SK-N-SH treated with all-trans-retinoic acid at 6 μM for 48 hours (cell line): ENCODE data around the gene ANKRD36.
"Not testable (repeated sequence)": the region's sequence is repeated elsewhere in the genome, so short reads cannot be mapped to it uniquely, and the experiment has no call there.

Experiments used
- ATAC-seq: fragments of 200-7000 bp; cut with Tn5 transposase; 3 replicates; pipeline ENCODE4 v1.9.1; 2020; ENCODE audit warnings: mild to moderate bottlenecking, moderate library complexity
- CSDC2 ChIP-seq: fragments of 250-450 bp; sonication (Bioruptor Pico); IDR thresholded peaks from 2 replicates; pipeline ENCODE4 v1.5.0; 2020; ENCODE audit warnings: mild to moderate bottlenecking, moderate library complexity
- ESRRG ChIP-seq: fragments of 250-450 bp; sonication (Bioruptor Pico); IDR thresholded peaks from 2 replicates; pipeline ENCODE4 v1.6.1; 2021; ENCODE audit warnings: mild to moderate bottlenecking
- GLIS3 ChIP-seq: fragments of 250-450 bp; sonication (Bioruptor Pico); IDR thresholded peaks from 2 replicates; pipeline ENCODE4 v1.5.0; 2020; ENCODE audit warnings: mild to moderate bottlenecking, moderate library complexity
- ISL1 ChIP-seq: fragments of 250-450 bp; sonication (Bioruptor Pico); IDR thresholded peaks from 2 replicates; pipeline ENCODE4 v2.1.2; 2022; ENCODE audit warnings: mild to moderate bottlenecking, moderate library complexity
- PPARA ChIP-seq: fragments of 250-450 bp; sonication (Bioruptor Pico); IDR thresholded peaks from 2 replicates; pipeline ENCODE4 v1.5.0; 2020; ENCODE audit warnings: mild to moderate bottlenecking, borderline replicate concordance
- RARB ChIP-seq: fragments of 250-450 bp; sonication (Bioruptor Pico); IDR thresholded peaks from 2 replicates; pipeline ENCODE4 v1.8.0; 2021; ENCODE audit warnings: mild to moderate bottlenecking, moderate library complexity
- TCF4 ChIP-seq: fragments of 250-450 bp; sonication (Bioruptor Pico); IDR thresholded peaks from 2 replicates; pipeline ENCODE4 v1.8.0; 2021; ENCODE audit warnings: mild to moderate bottlenecking, moderate library complexity, borderline replicate concordance
- ZFP3 ChIP-seq: fragments of 250-450 bp; sonication (Bioruptor Pico); IDR thresholded peaks from 2 replicates; pipeline ENCODE4 v1.5.0; 2020; ENCODE audit warnings: mild to moderate bottlenecking, moderate library complexity
- ZNF70 ChIP-seq: fragments of 450-650 bp; formaldehyde crosslinking; IDR thresholded peaks from 2 replicates; pipeline ENCODE4 v1.5.0; 2020; ENCODE audit warnings: mild to moderate bottlenecking, moderate library complexity
- TF ChIP-seq, protein P1 (sequence below): fragments of 250-450 bp; sonication (Bioruptor Pico); IDR thresholded peaks from 2 replicates; pipeline ENCODE4 v1.5.1; 2020; ENCODE audit warnings: low read depth, mild to moderate bottlenecking, moderate library complexity
- TF ChIP-seq, protein P2 (sequence below): fragments of 250-450 bp; sonication (Bioruptor Pico); IDR thresholded peaks from 2 replicates; pipeline ENCODE4 v1.8.0; 2020; ENCODE audit warnings: mild to moderate bottlenecking, moderate library complexity, borderline replicate concordance

The ANKRD36 gene

DNA sequence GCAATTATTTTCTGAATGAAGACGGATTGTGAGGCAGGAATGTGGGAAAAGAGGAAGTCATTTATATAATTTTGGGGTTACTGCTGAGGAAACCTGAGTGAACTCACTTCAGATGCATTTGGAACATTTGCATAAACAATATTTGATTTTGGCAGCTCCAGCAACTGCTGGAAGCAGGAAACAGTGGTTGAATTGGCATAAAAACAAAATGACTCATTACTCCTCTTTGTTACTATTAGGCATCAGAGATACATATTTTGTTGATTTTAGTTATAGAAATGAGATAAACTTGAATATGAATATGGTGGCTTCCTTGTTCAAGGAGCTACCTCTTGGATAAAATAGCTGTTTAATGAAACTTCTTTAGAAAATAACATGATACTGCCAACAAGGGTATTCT is 82.4 kb downstream of the ANKRD36 start:
- ATAC-seq, result not testable (repeated sequence)

DNA sequence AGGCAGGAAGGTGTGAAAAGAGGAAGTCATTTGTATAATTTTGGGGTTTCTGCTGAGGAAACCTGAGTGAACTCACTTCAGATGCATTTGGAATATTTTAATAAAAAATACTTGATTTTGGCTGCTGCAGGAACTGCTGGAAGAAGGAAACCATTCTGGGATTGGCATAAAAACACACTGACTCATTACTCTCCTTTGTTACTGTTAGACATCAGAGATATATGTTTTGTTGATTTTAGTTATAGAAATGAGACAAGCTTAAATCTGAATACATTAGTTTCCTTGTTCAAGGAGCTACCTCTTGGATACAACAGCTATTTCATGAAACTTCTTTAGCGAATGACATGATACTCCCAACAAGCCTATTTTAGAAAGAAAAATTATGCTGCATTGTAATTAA is 84.3 kb downstream of the ANKRD36 start:
- not testable (repeated sequence) for ATAC-seq

DNA sequence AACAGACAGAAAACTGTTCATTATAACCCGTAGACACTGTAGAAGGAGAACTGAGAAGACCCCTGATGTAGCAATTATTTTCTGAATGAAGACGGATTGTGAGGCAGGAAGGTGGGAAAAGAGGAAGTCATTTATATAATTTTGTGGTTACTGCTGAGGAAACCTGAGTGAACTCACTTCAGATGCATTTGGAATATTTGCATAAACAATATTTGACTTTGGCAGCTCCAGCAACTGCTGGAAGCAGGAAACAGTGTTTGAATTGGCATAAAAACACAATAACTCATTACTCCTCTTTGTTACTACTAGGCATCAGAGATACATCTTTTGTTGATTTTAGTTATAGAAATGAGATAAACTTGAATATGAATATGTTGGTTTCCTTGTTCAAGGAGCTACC is 87.9 kb downstream of the ANKRD36 start:
- not testable (repeated sequence) for ATAC-seq

DNA sequence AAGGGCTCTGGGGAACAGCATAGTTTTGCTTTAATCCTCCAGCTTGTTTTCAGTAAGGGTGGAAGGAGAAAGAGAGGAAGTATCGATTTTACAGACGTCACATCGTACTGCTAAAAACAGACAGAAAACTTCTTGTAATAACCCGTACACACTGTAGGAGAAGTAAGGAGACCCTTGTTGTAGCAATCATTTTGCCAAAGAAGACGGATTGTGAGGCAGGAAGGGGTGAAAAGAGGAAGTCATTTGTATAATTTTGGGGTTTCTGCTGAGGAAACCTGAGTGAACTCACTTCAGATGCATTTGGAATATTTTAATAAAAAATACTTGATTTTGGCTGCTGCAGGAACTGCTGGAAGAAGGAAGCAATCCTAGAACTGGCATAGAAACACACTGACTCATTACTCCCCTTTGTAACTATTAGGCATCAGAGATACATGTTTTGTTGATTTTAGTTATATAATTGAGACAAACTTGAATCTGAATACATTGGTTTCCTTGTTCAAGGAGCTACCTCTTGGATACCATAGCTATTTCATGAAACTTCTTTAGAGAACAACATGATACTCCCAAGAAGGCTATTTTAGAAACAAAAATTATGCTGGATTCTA is 89.8 kb downstream of the ANKRD36 start:
- ATAC-seq, result not testable (repeated sequence)

DNA sequence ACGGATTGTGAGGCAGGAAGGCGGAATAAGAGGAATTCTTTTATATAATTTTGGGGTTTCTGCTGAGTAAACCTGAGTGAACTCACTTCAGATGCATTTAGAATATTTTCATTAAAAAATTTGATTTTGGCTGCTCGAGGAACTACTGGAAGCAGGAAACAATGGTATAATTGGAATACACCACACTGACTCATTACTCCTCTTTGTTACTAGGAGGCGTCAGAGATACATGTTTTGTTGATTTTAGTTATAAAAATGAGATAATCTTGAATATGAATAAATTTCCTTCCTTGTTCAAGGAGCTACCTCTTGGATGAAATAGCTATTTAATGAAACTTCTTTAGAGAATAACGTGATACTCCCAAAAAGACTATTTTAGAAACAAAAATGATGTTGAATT is 97.4 kb downstream of the ANKRD36 start:
- TF ChIP-seq RARB (CRISPR knock-in tag), result no peak
- TF ChIP-seq ESRRG (CRISPR knock-in tag), result no peak
- TF ChIP-seq CSDC2 (CRISPR knock-in tag), result no peak
- no peak for TF ChIP-seq TCF4 (CRISPR knock-in tag)
- TF ChIP-seq, protein P1, sequence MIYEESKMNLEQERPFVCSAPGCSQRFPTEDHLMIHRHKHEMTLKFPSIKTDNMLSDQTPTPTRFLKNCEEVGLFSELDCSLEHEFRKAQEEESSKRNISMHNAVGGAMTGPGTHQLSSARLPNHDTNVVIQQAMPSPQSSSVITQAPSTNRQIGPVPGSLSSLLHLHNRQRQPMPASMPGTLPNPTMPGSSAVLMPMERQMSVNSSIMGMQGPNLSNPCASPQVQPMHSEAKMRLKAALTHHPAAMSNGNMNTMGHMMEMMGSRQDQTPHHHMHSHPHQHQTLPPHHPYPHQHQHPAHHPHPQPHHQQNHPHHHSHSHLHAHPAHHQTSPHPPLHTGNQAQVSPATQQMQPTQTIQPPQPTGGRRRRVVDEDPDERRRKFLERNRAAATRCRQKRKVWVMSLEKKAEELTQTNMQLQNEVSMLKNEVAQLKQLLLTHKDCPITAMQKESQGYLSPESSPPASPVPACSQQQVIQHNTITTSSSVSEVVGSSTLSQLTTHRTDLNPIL (CRISPR knock-in tag), result no peak
- no peak for TF ChIP-seq ZNF70
- TF ChIP-seq GLIS3 (CRISPR knock-in tag), result no peak
- TF ChIP-seq PPARA, result no peak
- TF ChIP-seq, protein P2, sequence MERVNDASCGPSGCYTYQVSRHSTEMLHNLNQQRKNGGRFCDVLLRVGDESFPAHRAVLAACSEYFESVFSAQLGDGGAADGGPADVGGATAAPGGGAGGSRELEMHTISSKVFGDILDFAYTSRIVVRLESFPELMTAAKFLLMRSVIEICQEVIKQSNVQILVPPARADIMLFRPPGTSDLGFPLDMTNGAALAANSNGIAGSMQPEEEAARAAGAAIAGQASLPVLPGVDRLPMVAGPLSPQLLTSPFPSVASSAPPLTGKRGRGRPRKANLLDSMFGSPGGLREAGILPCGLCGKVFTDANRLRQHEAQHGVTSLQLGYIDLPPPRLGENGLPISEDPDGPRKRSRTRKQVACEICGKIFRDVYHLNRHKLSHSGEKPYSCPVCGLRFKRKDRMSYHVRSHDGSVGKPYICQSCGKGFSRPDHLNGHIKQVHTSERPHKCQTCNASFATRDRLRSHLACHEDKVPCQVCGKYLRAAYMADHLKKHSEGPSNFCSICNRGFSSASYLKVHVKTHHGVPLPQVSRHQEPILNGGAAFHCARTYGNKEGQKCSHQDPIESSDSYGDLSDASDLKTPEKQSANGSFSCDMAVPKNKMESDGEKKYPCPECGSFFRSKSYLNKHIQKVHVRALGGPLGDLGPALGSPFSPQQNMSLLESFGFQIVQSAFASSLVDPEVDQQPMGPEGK (CRISPR knock-in tag), result no peak
- TF ChIP-seq ZFP3 (CRISPR knock-in tag), result no peak
- no peak for TF ChIP-seq ISL1 (CRISPR knock-in tag)
- ATAC-seq, result no peak

DNA sequence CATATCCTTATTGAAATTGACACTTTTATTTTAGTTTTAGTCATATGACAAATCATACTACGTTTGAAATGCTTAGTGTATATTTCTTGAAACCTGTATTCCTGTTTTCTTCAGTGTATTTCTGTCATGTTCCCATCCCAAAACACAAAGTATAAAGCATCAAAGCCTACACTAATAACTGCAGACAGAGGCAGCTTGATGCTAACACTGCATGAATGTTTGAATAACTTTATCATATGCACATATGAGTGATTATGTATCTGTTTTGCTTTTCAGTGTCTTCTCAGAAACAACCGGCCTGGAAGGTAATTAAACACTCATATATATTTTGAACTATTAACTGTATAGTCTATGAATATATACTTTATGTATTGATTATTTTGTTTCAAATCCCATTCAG is 102.1 kb downstream of the ANKRD36 start:
- not testable (repeated sequence) for ATAC-seq

DNA sequence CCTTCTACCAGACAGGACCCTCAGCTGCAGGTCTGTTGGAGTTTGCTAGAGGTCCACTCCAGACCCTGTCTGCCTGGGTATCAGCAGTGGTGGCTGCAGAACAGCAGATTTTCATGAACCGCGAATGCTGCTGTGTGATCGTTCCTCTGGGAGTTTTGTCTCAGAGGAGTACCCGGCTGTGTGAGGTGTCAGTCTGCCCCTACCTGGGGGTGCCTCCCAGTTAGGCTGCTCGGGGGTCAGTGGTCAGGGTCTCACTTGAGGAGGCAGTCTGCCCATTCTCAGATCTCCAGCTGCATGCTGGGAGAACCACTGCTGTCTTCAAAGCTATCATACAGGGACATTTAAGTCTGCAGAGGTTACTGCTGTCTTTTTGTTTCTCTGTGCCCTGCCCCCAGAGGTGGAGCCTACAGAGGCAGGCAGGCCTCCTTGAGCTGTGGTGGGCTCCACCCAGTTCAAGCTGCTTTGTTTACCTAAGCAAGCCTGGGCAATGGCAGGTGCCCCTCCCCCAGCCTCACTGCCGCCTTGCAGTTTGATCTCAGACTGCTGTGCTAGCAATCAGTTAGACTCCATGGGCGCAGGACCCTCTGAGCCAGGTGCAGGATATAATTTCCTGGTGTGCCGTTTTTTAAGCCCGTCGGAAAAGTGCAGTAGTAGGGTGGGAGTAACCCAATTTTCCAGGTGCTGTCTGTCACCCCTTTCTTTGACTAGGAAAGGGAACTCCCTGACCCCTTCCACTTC is 118.1 kb downstream of the ANKRD36 start:
- not testable (repeated sequence) for ATAC-seq

DNA sequence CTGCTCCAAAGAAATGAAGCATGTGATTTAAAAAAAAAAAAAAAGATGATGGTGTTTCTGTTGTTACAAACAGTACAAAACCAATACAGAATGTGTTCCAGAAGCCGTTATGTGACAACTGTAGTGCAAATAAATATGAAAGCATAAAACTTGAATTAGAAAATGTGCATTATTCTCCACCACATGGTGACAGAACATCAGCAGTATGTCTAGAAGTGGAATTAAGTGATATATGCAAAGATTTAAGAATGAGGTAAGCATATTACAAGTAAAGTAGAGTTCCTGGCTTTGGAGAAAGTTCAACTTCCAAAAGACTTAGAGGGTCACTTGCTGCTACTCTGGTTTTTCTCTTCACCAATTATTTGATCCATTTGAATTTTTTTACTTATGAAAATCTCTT is 120.0 kb downstream of the ANKRD36 start:
- not testable (repeated sequence) for ATAC-seq

DNA sequence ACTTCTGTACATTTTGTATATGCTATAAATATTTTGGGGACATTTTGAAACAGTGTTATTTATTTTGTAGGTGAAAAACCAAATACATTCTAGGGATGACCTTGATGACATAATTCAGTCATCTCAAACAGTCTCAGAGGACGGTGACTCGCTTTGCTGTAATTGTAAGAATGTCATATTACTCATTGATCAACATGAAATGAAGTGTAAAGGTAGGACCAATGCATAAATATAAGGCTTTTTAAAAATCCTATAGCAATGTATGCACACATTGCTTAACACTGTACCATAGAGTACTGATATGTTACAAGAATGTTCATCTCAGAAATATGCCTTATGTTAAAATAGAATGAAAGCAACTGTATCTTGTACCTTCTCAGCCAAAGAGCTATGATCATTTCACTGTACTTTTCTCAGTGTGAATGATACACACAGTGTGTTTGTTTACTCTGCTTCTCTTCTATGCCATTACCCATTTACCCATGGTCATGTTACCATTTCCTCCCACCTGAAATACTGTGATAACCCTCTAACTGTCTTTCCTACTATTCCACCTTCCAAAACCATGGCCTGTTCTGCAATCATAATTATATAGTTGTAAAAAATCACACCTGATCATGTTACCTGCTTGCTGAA is 120.8 kb downstream of the ANKRD36 start:
- ATAC-seq, result not testable (repeated sequence)

DNA sequence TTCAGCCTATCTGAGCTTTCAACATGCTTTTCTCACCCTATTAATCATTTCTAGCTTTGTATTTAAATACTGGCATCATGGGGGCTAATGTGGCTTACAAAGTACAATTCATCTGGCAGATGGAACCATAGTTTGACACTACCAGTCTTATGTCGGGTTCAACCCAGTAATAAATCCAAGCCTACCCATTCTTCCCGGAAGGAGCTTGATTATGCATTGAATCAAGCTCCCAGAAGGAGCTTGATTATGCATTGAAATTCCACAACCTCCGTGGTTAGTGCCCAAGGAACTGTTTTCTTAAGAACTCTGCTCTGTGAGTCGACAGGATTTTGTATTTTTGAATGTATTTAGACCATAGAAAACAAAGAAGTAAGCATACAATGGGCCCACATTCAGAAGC is 148.2 kb downstream of the ANKRD36 start:
- ATAC-seq, result not testable (repeated sequence)

DNA sequence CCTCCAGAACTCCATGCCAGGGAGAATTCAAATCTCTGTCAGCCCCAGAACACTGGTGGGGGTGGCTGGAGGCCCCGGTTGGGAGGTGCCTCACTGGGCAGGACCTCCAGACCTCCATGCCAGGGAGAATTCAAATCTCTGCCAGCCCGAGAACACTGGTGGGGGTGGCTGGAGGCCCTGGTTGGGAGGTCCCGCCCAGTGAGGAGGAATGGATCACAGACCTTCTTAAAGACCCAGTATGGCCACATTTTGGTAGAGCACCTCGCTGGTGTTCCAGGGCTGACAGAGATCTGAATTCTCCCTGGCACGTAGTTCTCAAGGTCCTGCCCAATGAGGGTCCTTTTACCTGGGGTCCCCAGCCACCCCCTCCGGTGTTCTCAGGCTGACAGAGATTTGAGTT is 153.5 kb downstream of the ANKRD36 start:
- ATAC-seq, result not testable (repeated sequence)
